Measurements from ENCODE around the gene NPAS2.

NPAS2 gene

DNA sequence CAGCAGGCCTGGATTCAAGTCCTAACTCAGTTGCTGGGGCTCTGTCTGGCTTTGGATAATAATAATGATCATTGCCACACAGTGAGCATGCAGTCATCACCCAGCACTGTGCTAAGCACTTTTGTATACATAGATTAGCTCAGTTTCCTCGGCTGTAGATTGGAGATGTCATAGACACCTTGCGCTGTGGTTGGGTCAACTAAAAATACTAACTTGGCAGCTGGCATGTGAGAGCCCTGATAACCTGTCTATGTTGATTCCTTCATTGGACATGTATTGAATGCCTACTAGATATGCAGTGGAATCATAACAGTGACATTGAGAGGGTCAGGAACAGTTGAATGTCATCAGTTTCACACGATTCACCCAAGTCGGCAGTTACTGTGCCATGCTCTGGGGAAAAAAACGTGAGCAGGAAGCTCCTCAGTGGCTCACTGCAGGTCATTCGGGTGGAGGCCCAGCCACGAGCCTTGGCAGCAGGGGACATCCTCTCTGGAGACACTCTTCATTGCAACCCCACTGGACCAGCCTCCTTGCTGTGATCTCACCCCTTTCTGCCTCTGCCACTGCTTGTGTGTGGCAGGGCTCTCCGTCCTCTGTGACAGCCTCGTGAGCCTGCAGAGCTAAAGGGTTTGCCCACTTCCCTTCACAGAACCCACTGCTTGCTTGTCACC, 85.3 kb downstream of the NPAS2 start:
- no peak for DNase-seq (ENCODE audit: low read depth)

DNA sequence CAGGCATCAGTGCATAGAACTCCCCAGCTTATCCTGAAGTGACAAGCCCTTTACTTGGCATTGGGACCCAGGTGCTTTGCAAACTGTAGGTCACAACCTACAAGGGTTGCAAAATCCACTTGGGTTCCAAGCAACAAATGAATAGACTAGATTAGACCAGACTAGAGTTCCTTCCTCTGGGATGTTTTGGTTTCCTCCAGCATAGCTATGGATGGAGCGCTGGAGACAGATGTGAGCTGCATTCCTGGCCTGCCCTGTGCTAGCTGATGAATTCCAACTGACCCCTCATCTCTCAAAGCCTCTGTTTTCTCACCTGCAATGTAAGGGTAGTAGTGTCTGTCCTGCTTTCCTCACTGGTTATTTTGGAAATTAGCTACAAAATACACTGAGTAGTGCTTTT, 86.2 kb downstream of the NPAS2 start:
- DNase-seq (ENCODE audit: low read depth) = no peak

DNA sequence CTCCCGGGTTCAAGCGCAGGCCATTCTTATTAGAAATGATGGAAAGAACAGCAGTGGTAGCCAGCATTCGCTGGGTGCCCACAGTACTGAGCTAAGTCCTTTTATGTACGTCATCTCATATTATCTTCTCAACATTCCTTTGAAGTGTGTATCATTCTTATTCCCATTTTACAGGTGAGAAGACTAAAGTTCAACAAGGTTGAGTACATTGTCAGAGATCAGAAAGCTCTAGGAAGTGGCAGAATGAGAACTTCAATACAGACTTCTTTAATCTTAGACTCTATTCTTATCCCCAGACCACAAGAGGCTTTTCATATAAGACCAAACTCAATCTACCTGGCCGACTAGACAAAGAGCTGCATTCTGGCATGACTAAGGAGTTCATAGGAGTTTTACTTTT, 86.7 kb downstream of the NPAS2 start:
- no peak for DNase-seq (ENCODE audit: low read depth)

DNA sequence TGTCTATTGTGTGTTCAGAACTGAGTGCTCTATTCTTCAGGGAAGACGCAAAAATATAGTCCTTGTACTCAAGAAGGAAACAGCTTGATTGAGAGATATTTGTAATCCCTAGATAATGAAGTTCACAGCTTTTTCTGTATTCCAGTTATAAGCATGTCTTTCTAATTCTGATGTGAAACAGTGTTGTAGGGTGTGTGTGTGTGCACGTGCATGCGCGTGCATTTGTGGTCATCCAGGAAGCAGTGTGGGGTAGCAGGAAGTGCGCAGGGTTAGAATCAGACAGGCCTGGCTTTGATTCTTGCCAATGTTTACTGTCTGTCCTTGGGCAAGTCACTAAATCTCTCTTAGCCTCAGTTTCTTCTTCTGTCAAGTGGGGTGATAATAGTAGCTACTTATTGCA, 87.9 kb downstream of the NPAS2 start:
- no peak for DNase-seq (ENCODE audit: low read depth)

GRCh38 chr2:100909534-100910081, 89.7 kb downstream of the NPAS2 start:
- no peak for DNase-seq (ENCODE audit: low read depth)

- DNase-seq (ENCODE audit: low read depth) = no peak
Measured at GRCh38 chr2:100910111-100910510, 90.2 kb downstream of the NPAS2 start.

- DNase-seq (ENCODE audit: low read depth) = no peak
Measured at GRCh38 chr2:100919316-100919715, 99.4 kb downstream of the NPAS2 start.

DNA sequence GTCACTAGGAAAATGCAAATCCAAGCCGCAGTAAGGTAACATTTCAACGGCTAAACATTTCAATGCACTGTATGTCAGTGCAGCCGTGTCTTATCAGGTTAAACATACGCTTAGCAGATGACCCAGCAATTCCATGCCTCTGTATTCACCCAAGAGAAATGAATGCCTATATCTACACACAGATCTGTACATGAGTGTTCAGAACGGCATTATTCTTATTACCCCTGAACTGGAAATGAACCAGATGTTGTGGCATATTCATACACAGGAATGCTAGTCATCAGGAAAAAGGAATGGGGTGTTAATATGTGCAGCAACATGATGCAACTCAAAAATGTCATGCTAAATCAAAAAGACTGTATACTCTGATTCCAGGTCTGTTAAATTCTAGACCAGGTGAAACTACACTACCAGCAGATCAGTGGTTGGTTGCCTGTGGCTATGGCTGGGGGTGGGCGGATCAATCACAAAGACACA, 101.8 kb downstream of the NPAS2 start:
- DNase-seq (ENCODE audit: low read depth) = no peak

DNA sequence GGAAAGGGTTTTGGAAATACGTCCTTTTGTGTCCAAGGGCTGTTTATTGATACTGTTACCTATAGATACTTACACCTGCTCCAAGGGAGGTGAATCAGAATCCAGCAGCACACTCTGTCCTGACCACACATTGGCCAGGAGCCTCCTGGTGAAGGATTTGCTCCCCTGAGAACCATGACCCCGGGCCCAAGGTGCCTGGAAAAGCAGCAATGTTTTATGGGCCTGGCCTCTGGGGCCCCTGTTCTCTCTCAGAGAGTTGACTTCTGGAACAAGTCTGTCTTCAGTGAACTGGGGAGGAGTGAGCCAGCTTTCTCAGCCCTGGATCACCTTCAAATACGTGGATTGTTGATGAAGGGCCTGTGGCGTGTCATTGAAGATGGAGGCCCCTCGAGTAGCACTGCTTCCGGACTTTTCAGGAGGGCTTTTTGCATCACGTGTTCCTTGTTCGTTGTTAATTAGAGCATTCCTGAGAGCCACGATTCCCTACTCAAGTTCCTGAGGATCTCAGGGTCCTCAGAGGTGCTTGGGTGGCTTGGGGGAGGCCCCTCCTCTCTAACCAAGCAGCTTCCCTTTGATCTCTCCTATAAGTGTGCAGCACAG, 103.6 kb downstream of the NPAS2 start:
- DNase-seq (ENCODE audit: low read depth) = no peak

DNA sequence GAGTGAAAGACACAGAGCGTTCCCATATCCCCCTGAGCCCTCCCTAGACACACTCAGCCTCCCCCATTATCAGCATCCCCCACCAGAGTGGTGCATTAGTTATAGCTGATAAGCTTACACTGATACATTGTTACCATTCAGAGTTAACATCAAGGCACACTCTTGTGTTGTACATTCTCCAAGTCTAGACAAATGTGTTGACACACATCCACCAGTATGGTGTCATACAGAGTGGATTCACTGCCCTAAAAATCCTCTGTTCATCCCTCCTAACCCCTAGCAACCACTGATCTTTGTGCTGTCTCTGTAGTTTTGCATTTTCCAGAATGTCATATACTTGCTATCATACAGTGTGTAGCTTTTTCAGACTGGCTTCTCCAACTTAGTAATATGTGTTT, 104.2 kb downstream of the NPAS2 start:
- no peak for DNase-seq (ENCODE audit: low read depth)

- no peak for DNase-seq (ENCODE audit: low read depth)
Measured at GRCh38 chr2:100924520-100925451, 104.8 kb downstream of the NPAS2 start.

DNA sequence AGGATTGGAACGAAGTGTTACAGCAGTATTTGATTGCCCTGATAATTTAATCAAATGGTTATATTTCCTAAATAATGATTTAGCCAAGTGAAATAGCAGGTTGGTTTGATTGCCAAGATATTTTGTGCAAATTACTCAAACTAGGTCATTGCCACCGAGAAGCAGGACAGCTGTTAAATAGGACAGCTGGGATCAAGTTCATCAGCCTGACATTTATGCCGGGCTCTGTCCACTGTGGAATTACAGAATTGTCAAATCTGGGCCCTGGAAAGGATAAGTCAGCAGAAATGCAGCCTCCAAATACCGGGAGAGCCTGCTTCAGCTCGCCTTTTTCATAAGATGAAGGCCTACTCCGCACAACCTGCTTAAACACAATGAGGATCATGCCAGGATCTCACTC, 108.3 kb downstream of the NPAS2 start:
- DNase-seq (ENCODE audit: low read depth) = no peak

DNA sequence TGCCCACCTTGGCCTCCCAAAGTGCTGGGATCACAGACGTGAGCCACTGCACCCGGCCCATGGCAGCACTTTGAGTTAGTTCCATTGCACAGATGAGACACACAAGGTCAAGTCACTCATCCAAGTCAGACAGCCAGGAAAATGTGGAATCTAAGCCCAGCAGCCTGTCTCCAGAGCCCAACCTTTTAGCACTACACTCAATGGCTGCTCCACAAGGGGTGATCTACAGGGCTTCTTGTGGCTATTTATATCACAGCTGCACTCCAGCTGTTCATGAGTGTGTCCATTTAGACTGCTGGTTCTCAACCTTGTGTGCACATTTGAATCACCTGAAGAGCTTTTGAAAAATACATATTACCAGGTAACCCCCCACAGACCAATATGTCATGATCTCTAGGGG, 109.2 kb downstream of the NPAS2 start:
- no peak for DNase-seq (ENCODE audit: low read depth)

GRCh38 chr2:100934504-100935371, 114.8 kb downstream of the NPAS2 start:
- no peak for DNase-seq (ENCODE audit: low read depth)

DNA sequence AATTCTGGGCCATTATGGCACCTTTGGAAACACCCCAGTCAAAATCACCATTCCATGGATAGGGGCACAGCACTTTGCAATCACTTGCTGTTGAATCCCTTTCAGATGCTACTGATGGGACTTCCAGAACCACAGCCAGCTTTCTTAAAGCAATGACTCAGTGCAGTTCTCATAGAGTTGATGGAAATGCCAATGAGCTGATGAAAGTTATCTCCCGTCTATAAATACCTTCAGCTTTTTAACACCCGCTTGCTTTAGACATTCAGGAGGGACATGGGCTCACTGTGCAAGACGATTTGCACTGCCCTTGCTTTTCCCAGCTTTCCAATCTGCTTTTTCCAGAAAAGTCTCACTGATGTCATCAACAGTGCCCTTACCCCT, 115.4 kb downstream of the NPAS2 start:
- no peak for DNase-seq (ENCODE audit: low read depth)

- DNase-seq (ENCODE audit: low read depth) = no peak
Measured at GRCh38 chr2:100936070-100936741, 116.3 kb downstream of the NPAS2 start.

DNA sequence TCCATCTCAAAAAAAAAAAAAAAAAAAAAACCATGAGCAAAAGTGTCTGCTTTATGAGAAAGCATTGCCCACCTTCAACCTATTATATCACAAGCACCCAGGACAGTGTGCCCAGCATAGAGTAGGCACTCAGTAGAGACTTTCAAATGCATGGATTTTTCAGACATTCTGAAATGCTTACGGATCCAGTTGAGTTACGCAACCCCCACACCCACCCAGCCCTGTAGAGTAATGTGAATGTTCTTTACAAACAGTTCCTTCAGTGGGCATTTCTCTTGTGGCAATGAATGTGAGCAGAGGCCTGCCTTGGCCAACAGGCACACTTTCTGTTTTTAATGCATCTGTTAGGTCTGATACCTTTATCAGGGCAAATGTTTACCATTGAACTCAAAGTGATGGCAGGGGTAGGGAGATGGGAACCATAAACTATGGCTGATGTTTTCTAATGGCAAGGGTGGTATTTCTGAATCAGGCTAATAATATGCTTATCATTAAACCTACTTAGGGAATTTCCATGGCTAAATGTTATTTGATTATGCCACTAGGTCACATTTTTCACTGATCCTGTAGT, 117.1 kb downstream of the NPAS2 start:
- no peak for DNase-seq (ENCODE audit: low read depth)

GRCh38 chr2:100938031-100939026, 118.4 kb downstream of the NPAS2 start:
- no peak for DNase-seq (ENCODE audit: low read depth)

- DNase-seq (ENCODE audit: low read depth) = no peak
Measured at GRCh38 chr2:100939445-100939844, 119.5 kb downstream of the NPAS2 start.
